ENCODE results near the gene SF3A1.

DNA sequence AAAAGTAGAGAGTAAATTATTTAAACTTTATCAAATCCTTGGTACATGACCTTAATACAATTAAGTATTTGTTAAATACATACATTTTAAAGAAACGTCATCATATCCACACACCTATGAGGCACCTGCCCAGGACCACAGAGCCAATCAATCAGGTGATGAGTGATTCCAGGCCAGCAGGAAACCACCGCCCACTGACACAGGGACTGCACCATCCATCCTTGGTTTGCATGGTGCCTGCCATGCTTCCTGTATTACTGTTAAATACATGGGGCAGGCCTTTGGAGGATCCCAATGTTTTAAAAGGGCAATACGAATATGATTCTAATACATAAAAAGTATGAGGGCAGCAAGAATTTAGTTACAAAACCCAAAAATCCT, 23.0 kb downstream of the SF3A1 start:
- TF ChIP-seq POLR2A (IDR thresholded peaks at IDR 0.05): no peak
- TF ChIP-seq, protein P1, sequence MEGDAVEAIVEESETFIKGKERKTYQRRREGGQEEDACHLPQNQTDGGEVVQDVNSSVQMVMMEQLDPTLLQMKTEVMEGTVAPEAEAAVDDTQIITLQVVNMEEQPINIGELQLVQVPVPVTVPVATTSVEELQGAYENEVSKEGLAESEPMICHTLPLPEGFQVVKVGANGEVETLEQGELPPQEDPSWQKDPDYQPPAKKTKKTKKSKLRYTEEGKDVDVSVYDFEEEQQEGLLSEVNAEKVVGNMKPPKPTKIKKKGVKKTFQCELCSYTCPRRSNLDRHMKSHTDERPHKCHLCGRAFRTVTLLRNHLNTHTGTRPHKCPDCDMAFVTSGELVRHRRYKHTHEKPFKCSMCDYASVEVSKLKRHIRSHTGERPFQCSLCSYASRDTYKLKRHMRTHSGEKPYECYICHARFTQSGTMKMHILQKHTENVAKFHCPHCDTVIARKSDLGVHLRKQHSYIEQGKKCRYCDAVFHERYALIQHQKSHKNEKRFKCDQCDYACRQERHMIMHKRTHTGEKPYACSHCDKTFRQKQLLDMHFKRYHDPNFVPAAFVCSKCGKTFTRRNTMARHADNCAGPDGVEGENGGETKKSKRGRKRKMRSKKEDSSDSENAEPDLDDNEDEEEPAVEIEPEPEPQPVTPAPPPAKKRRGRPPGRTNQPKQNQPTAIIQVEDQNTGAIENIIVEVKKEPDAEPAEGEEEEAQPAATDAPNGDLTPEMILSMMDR (IDR thresholded peaks at IDR 0.05): no peak

Data from Peyer's patch (tissue), 4 donors.